Nephron (organoid): ENCODE measurements around the gene SRMS.
A peak's percentile ranks its signal among the peaks of the same experiment; 100 is the strongest.

Source experiments
- H3K27ac Mint-ChIP-seq, 3 experiments: 2 replicates each; pipeline ENCODE4 v1.8.0; 2020; ENCODE audit warnings: mixed read lengths in 3 of 3, mild to moderate bottlenecking in 2 of 3, moderate library complexity in 1 of 3
- H3K27me3 Mint-ChIP-seq: 2 replicates; pipeline ENCODE4 v1.8.0; 2021; ENCODE audit warnings: low read depth, mild to moderate bottlenecking, moderate library complexity, mixed read lengths
- H3K36me3 Mint-ChIP-seq: 2 replicates; pipeline ENCODE4 v1.8.0; 2020; ENCODE audit warnings: low read depth, mixed read lengths
- H3K4me1 Mint-ChIP-seq: 2 replicates; pipeline ENCODE4 v1.8.0; 2020; ENCODE audit warnings: mixed read lengths
- H3K4me3 Mint-ChIP-seq, 3 experiments: 2 replicates each; pipeline ENCODE4 v1.8.0; 2020; ENCODE audit warnings: mild to moderate bottlenecking in 3 of 3, mixed read lengths in 3 of 3, moderate library complexity in 2 of 3
- H3K9me3 Mint-ChIP-seq: 2 replicates; pipeline ENCODE4 v1.8.0; 2020; ENCODE audit warnings: mixed read lengths
- CTCF ChIP-seq, 3 experiments: fragments of 200-600 bp; sonication (generic); IDR thresholded peaks; one replicate each; pipeline ENCODE4 v1.5.0; 2021; ENCODE audit warnings: antibody characterized with exemption in 3 of 3; ENCODE audit not compliant: unreplicated experiment in 3 of 3

SRMS gene

GRCh38 chr20:63533871-63534393 is 13.6 kb downstream of the SRMS start:
- Mint-ChIP-seq H3K36me3 (no peaks in the 10 kb centered on the region), H3K9me3 (no peaks in the 10 kb centered on the region), H3K4me3 (no peak overlapping the region), H3K27ac (no peak overlapping the region), H3K4me1 (no peaks in the 10 kb centered on the region), H3K27me3 (peaks cover 4% of the 10 kb centered on the region)
- TF ChIP-seq CTCF (IDR thresholded peaks at IDR 0.05; ENCODE audit: unreplicated experiment in 3 of 3) = no peak

- Mint-ChIP-seq H3K4me3 (no peak overlapping the region), H3K36me3 (no peaks in the 10 kb centered on the region), H3K27ac (no peak overlapping the region), H3K4me1 (no peaks in the 10 kb centered on the region), H3K27me3 (peaks cover 4% of the 10 kb centered on the region), H3K9me3 (no peaks in the 10 kb centered on the region)
- TF ChIP-seq CTCF (IDR thresholded peaks at IDR 0.05; ENCODE audit: unreplicated experiment in 3 of 3) = no peak
Observed at GRCh38 chr20:63533388-63533787, 14.2 kb downstream of the SRMS start.

- Mint-ChIP-seq H3K36me3 (no peaks in the 10 kb centered on the region), H3K4me3 (no peak overlapping the region), H3K9me3 (no peaks in the 10 kb centered on the region), H3K27me3 (peaks cover 4% of the 10 kb centered on the region), H3K4me1 (no peaks in the 10 kb centered on the region), H3K27ac (peak overlapping the region in 1 of 3 experiments; percentile 6)
- TF ChIP-seq CTCF (IDR thresholded peaks at IDR 0.05; ENCODE audit: unreplicated experiment in 3 of 3) = no peak
Observed at GRCh38 chr20:63532449-63532971, 15.0 kb downstream of the SRMS start.

GRCh38 chr20:63531686-63532448 is 15.7 kb downstream of the SRMS start:
- TF ChIP-seq CTCF (IDR thresholded peaks at IDR 0.05; ENCODE audit: unreplicated experiment in 3 of 3) = no peak
- Mint-ChIP-seq H3K4me1 (no peaks in the 10 kb centered on the region), H3K36me3 (no peaks in the 10 kb centered on the region), H3K27me3 (peaks cover 4% of the 10 kb centered on the region), H3K4me3 (no peak overlapping the region), H3K9me3 (no peaks in the 10 kb centered on the region), H3K27ac (peak overlapping the region in 1 of 3 experiments; percentile 6)

GRCh38 chr20:63530788-63531160 is 16.8 kb downstream of the SRMS start:
- Mint-ChIP-seq H3K4me1 (no peaks in the 10 kb centered on the region), H3K36me3 (no peaks in the 10 kb centered on the region), H3K27ac (no peak overlapping the region), H3K4me3 (no peak overlapping the region), H3K27me3 (peaks cover 4% of the 10 kb centered on the region), H3K9me3 (no peaks in the 10 kb centered on the region)
- no peak for TF ChIP-seq CTCF (IDR thresholded peaks at IDR 0.05; ENCODE audit: unreplicated experiment in 3 of 3)
